Natural killer cell (primary cell): ENCODE data around the gene NPIPB2. TPM values are rescaled to one million over a fixed set of nuclear protein-coding genes. Genes with fewer than 3 reads are reported as not detected.

ENCODE experiments used
- ATAC-seq, 3 donors: fragments of 150-1000 bp in 2 of 3; fragments of 200-7000 bp in 1 of 3; cut with Tn5 transposase; 1 replicate in 1 of 3; 2 replicates in 2 of 3; pipeline ENCODE4 v1.10.0; 2021; ENCODE audit warnings: mild to moderate bottlenecking in 2 of 3, moderate library complexity in 2 of 3
- DNase-seq, 2 donors: peaks; one replicate each; pipeline versions ENCODE4 v3.0.0 to v3.0.0-alpha.2; 2013 to 2021; ENCODE audit warnings: mixed read lengths in 1 of 2
- H3K27ac ChIP-seq: one replicate; pipeline ENCODE4 v1.5.1; 2013; ENCODE audit warnings: mild to moderate bottlenecking, low read length
- H3K27me3 ChIP-seq: one replicate; pipeline ENCODE4 v1.6.1; 2013; ENCODE audit warnings: low read length; ENCODE audit not compliant: control insufficient read depth, insufficient read depth
- H3K36me3 ChIP-seq: one replicate; pipeline ENCODE4 v1.6.1; 2013; ENCODE audit warnings: low read length; ENCODE audit not compliant: control insufficient read depth, insufficient read depth
- H3K4me1 ChIP-seq: one replicate; pipeline ENCODE4 v1.6.1; 2013; ENCODE audit warnings: low read length; ENCODE audit not compliant: control insufficient read depth, insufficient read depth
- H3K4me3 ChIP-seq: one replicate; pipeline ENCODE4 v1.5.1; 2013; ENCODE audit warnings: low read length
- H3K9me3 ChIP-seq: one replicate; pipeline ENCODE4 v1.6.1; 2013; ENCODE audit warnings: low read length; ENCODE audit not compliant: control insufficient read depth, insufficient read depth
- H3K27ac Mint-ChIP-seq, 2 donors: one replicate each; pipeline ENCODE4 v1.8.0; 2022; ENCODE audit warnings: mild to moderate bottlenecking in 2 of 2, mixed read lengths in 2 of 2, moderate library complexity in 1 of 2
- H3K27me3 Mint-ChIP-seq, 2 donors: one replicate each; pipeline ENCODE4 v1.8.0; 2022; ENCODE audit warnings: low read depth in 2 of 2, mixed read lengths in 2 of 2
- H3K36me3 Mint-ChIP-seq: one replicate; pipeline ENCODE4 v1.8.0; 2022; ENCODE audit warnings: mixed read lengths
- H3K4me1 Mint-ChIP-seq, 2 donors: one replicate each; pipeline ENCODE4 v1.8.0; 2022; ENCODE audit warnings: mixed read lengths in 2 of 2
- H3K4me3 Mint-ChIP-seq: one replicate; pipeline ENCODE4 v1.8.0; 2022; ENCODE audit warnings: mild to moderate bottlenecking, moderate library complexity, mixed read lengths
- H3K9me3 Mint-ChIP-seq, 2 donors: one replicate each; pipeline ENCODE4 v1.8.0; 2022; ENCODE audit warnings: mixed read lengths in 2 of 2
- CTCF ChIP-seq: fragments of 200-600 bp; IDR thresholded peaks from one replicate; pipeline ENCODE4 v1.8.0; 2022; ENCODE audit warnings: antibody characterized with exemption
- WGBS: methylation state at CpG from one replicate; pipeline ENCODE4 v1.1.7; 2013; ENCODE audit warnings: missing lambda C conversion rate; ENCODE audit not compliant: insufficient coverage; 5-methylcytosine and 5-hydroxymethylcytosine counted together
- intact Hi-C: fragments of 100-400 bp; cut with micrococcal nuclease; formaldehyde crosslinking; loops from one replicate; pipeline ENCODE4 v1.14.2; 2022
- total RNA-seq, 4 donors: library from RNA; stranded (reverse); fragments of 120-200 nt in 1 of 4; gene quantifications; one replicate each; pipeline versions ENCODE4 v1.2.3 to v1.2.4, GENCODE V29; 2013 to 2022

Gene NPIPB2
- total RNA-seq, 3 donors from 2014 or later (not counting 1 experiment from before 2014, with no cell fraction given) = 19.6 to 43.3 (median 22.4) TPM

GRCh38 chr16:11877374-11877773, 64.5 kb downstream of the NPIPB2 start:
- TF ChIP-seq CTCF = no peak
- ATAC-seq (no peak), DNase-seq (no peak)
- Histone ChIP-seq H3K36me3 (peaks cover 58% of the 10 kb centered on the region), H3K4me1 (no peaks in the 10 kb centered on the region), H3K9me3 (no peaks in the 10 kb centered on the region), H3K27ac (no peak overlapping the region), H3K27me3 (no peaks in the 10 kb centered on the region), H3K4me3 (no peak overlapping the region)
- peaks cover 6% of the 10 kb centered on the region for H3K36me3 Mint-ChIP-seq
- H3K9me3 Mint-ChIP-seq = no peaks in the 10 kb centered on the region
- H3K27ac Mint-ChIP-seq = no peak overlapping the region
- no peak overlapping the region for H3K4me3 Mint-ChIP-seq
- H3K27me3 Mint-ChIP-seq = no peaks in the 10 kb centered on the region
- 97% methylated on average over 5 of the region's 5 CpGs for WGBS
- intact Hi-C loops = no loop called here
- H3K4me1 Mint-ChIP-seq = no peaks in the 10 kb centered on the region

Other genes starting within 250 kb of the NPIPB2 start
- 10 to 100 TPM; 63.4 to 99.2 (median 68.9) TPM for gene TXNDC11, start 199.2 kb downstream of the NPIPB2 start, total RNA-seq
- 10 to 100 TPM; 80.6 to 91.8 (median 84.6) TPM for gene ZC3H7A, start 144.8 kb downstream of the NPIPB2 start, total RNA-seq
- 100 to 1,000 TPM in 1 of 3 donors, 10 to 100 TPM in 2; 66.3 to 102 (median 99.1) TPM for gene RSL1D1, start 90.5 kb downstream of the NPIPB2 start, total RNA-seq
- 10 to 100 TPM; 51.4 to 77.8 (median 60.8) TPM for gene GSPT1, start 26.1 kb downstream of the NPIPB2 start, total RNA-seq
- 1 to 10 TPM in 1 of 3 donors, not detected in 2; 6.6 TPM for gene TNFRSF17, start 23.2 kb upstream of the NPIPB2 start, total RNA-seq
- gene SNX29, start 34.7 kb upstream of the NPIPB2 start, total RNA-seq = 10 to 100 TPM; 38.3 to 58.9 (median 38.8) TPM